BLaER1 (cell line): ENCODE results near the gene UNC5B.

Experiments
- H3K27ac ChIP-seq: shearing (Covaris generic); formaldehyde crosslinking; 2 replicates; pipeline ENCODE4 v1.8.1; 2022
- H3K27me3 ChIP-seq: shearing (Covaris generic); formaldehyde crosslinking; 2 replicates; pipeline ENCODE4 v1.8.1; 2022
- H3K36me3 ChIP-seq: shearing (Covaris generic); formaldehyde crosslinking; 2 replicates; pipeline ENCODE4 v1.8.1; 2022
- H3K4me1 ChIP-seq: shearing (Covaris generic); formaldehyde crosslinking; 2 replicates; pipeline ENCODE4 v1.8.1; 2022
- H3K4me2 ChIP-seq: shearing (Covaris generic); formaldehyde crosslinking; 2 replicates; pipeline ENCODE4 v1.8.1; 2022
- H3K4me3 ChIP-seq: shearing (Covaris generic); formaldehyde crosslinking; 2 replicates; pipeline ENCODE4 v1.8.1; 2022
- H3K9ac ChIP-seq: shearing (Covaris generic); formaldehyde crosslinking; 2 replicates; pipeline ENCODE4 v1.8.1; 2022
- H3K9me3 ChIP-seq: shearing (Covaris generic); formaldehyde crosslinking; 2 replicates; pipeline ENCODE4 v1.8.1; 2022
- H4K20me1 ChIP-seq: shearing (Covaris generic); formaldehyde crosslinking; 2 replicates; pipeline ENCODE4 v1.8.1; 2022
- Cebpa-rat ChIP-seq: shearing (Covaris generic); IDR thresholded peaks from 2 replicates; pipeline ENCODE4 v1.8.1; 2022

The UNC5B gene

DNA sequence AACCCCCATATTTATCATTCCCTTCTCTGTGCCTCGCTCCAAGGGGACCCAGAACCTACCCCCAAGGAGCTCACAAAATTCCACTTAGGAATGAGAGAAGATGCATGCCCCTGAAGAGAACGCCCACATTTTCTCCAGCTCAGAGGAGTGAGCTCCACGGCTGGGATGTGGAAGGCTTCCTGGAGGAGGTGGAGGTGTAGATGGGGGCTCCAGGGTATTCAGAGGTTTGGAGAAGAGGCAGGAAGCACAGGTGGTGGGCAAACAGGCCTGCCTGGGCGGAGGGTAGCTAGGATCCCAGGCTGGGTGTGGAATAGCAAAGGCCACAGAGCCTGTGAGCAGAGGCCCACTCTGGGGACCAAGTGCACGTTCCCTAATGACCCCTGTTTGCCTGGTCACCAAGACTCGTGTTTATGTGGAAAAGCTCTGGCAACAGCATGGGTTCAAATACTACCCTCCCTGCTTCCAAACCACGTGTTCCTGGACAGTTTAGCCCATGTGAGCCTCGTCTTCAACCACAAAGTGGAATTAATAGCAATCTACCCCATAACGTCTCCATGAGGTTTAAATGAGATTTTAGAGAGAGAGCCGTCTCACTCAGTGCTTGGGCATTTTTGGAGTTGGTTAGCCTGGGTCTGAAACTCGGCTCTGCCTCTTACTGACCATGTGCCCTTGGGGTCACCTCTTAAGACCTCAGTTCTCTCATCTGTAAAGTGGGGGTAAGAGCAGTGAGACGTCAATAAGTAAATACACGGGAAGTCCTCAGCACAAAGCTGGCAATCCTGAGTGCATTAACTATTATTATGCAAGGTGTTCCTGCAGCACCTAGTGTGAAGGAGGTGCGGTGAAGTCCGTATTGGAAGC, 24.7 kb downstream of the UNC5B start:
- no peak overlapping the region for H3K4me3 ChIP-seq
- H3K27ac ChIP-seq = no peak overlapping the region
- TF ChIP-seq Cebpa-rat = no peak
- H3K27me3 ChIP-seq = no peaks in the 10 kb centered on the region; the same call in 1 of the 2 replicates
- H3K4me1 ChIP-seq = peaks cover 88% of the 10 kb centered on the region
- no peaks in the 10 kb centered on the region for H3K36me3 ChIP-seq
- H3K9me3 ChIP-seq = no peaks in the 10 kb centered on the region
- H3K9ac ChIP-seq = no peak overlapping the region
- H3K4me2 ChIP-seq = peak overlapping the region; percentile 92
- H4K20me1 ChIP-seq = peaks cover 11% of the 10 kb centered on the region

- Histone ChIP-seq H3K27me3 (no peaks in the 10 kb centered on the region; the same call in 1 of the 2 replicates), H3K4me1 (peaks cover 98% of the 10 kb centered on the region)
- TF ChIP-seq Cebpa-rat = no peak
These were observed 25.7 kb downstream of the UNC5B start for GRCh38 chr10:71237843-71238623.

GRCh38 chr10:71238626-71239025, 26.3 kb downstream of the UNC5B start:
- no peak overlapping the region for H3K9ac ChIP-seq
- H3K9me3 ChIP-seq = no peaks in the 10 kb centered on the region
- H3K4me2 ChIP-seq = peak overlapping the region; percentile 92
- H3K36me3 ChIP-seq = no peaks in the 10 kb centered on the region
- peaks cover 98% of the 10 kb centered on the region for H3K4me1 ChIP-seq
- H4K20me1 ChIP-seq = peaks cover 11% of the 10 kb centered on the region
- H3K27me3 ChIP-seq = no peaks in the 10 kb centered on the region; the same call in 1 of the 2 replicates
- TF ChIP-seq Cebpa-rat = no peak
- no peak overlapping the region for H3K27ac ChIP-seq
- no peak overlapping the region for H3K4me3 ChIP-seq

More at GRCh38 chr10:71237843-71238623, 25.7 kb downstream of the UNC5B start:
- Histone ChIP-seq H3K36me3 (no peaks in the 10 kb centered on the region), H3K27ac (no peak overlapping the region), H3K4me3 (no peak overlapping the region), H3K9ac (no peak overlapping the region), H3K4me2 (peak overlapping the region; percentile 92), H3K9me3 (no peaks in the 10 kb centered on the region), H4K20me1 (peaks cover 11% of the 10 kb centered on the region)

GRCh38 chr10:71239131-71239915, 27.0 kb downstream of the UNC5B start:
- H3K9ac ChIP-seq = no peak overlapping the region
- peaks cover 98% of the 10 kb centered on the region for H3K4me1 ChIP-seq
- no peaks in the 10 kb centered on the region for H3K36me3 ChIP-seq
- no peaks in the 10 kb centered on the region; the same call in 1 of the 2 replicates for H3K27me3 ChIP-seq
- H3K4me3 ChIP-seq = no peak overlapping the region
- H3K4me2 ChIP-seq = peak overlapping the region; percentile 92
- H3K27ac ChIP-seq = no peak overlapping the region
- H4K20me1 ChIP-seq = peaks cover 11% of the 10 kb centered on the region
- no peak for TF ChIP-seq Cebpa-rat
- no peaks in the 10 kb centered on the region for H3K9me3 ChIP-seq

- H3K9me3 ChIP-seq = no peaks in the 10 kb centered on the region
- no peak for TF ChIP-seq Cebpa-rat
- no peak overlapping the region for H3K9ac ChIP-seq
- H3K27ac ChIP-seq = peak overlapping the region; percentile 45
- H3K4me2 ChIP-seq = peak overlapping the region; percentile 92
- peaks cover 11% of the 10 kb centered on the region for H4K20me1 ChIP-seq
- H3K4me3 ChIP-seq = 0 out of 2 replicates have a peak overlapping the region, but pooled peaks have one; percentile 2
- no peaks in the 10 kb centered on the region; the same call in 1 of the 2 replicates for H3K27me3 ChIP-seq
- peaks cover 99% of the 10 kb centered on the region for H3K4me1 ChIP-seq
- H3K36me3 ChIP-seq = no peaks in the 10 kb centered on the region
These were observed 27.8 kb downstream of the UNC5B start for GRCh38 chr10:71239946-71240795.

DNA sequence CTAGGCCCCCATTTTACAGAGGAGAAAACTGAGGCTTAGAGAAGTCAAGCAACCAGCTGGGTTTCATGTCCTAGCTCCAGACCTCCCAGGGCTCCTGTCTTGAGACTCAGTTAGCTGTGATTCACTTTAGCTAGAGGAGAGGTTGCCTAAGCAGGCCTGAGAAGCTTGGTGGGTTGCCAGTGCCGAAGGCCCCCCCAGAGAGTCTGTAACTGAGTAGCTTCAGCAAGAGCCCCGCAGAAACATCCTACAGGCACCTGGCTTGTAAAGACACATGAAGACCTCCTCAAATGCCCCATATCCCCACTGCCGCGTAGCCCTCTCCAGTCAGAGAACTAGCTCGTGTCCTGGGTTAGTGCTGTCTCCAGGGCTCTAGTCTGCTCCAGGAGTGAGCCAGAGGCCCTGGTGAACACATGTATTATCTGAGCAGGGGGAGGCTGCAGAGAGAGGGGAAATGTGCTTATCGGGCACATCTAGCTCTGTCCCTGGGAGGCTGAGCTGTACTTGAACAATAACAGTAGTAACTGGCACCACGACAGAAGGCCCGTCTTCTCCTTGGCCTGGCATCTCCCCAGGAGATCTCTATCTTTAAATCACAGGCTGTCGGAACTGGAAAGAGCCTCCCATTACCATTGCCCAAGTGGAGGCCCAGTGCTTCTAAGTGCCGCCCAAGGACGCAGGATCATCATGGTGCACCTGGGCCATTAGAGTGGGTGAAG, 28.9 kb downstream of the UNC5B start:
- Histone ChIP-seq H3K4me1 (peaks cover 100% of the 10 kb centered on the region), H3K36me3 (no peaks in the 10 kb centered on the region), H3K27me3 (no peaks in the 10 kb centered on the region; the same call in 1 of the 2 replicates), H3K4me2 (peak overlapping the region; percentile 92), H4K20me1 (0 out of 2 replicates have a peak, but pooled peaks cover 5% of the 10 kb centered on the region), H3K9ac (no peak overlapping the region), H3K27ac (peak overlapping the region; percentile 45), H3K9me3 (no peaks in the 10 kb centered on the region), H3K4me3 (0 out of 2 replicates have a peak overlapping the region, but pooled peaks have one; percentile 2)
- no peak for TF ChIP-seq Cebpa-rat

- peak overlapping the region; percentile 45; the same call in 1 of the 2 replicates for H3K27ac ChIP-seq
These were observed 29.7 kb downstream of the UNC5B start for GRCh38 chr10:71241830-71242621.

More at GRCh38 chr10:71241830-71242621, 29.7 kb downstream of the UNC5B start:
- H3K36me3 ChIP-seq = no peaks in the 10 kb centered on the region
- TF ChIP-seq Cebpa-rat = no peak
- no peak overlapping the region for H3K4me3 ChIP-seq
- peaks cover 100% of the 10 kb centered on the region for H3K4me1 ChIP-seq
- H3K9me3 ChIP-seq = no peaks in the 10 kb centered on the region
- peak overlapping the region; percentile 92 for H3K4me2 ChIP-seq
- H4K20me1 ChIP-seq = 0 out of 2 replicates have a peak, but pooled peaks cover 5% of the 10 kb centered on the region
- H3K27me3 ChIP-seq = no peaks in the 10 kb centered on the region; the same call in 1 of the 2 replicates
- H3K9ac ChIP-seq = peak overlapping the region; percentile 16; the same call in 1 of the 2 replicates
